ENCODE measurements around the gene TMEM150A.

GRCh38 chr2:85652056-85652455 lies 49.6 kb upstream of the TMEM150A start:
- TF ChIP-seq CTCF (IDR thresholded peaks at IDR 0.05) (no peak), POLR2A (IDR thresholded peaks at IDR 0.05) (no peak)
